HAP-1 (cell line): ENCODE data around the gene CSF1R.

ENCODE experiments used
- DNase-seq, 2 experiments: peaks; one replicate each; pipeline ENCODE4 v3.0.0-alpha.2; 2016 to 2020; ENCODE audit warnings: low spot score in 2 of 2
- H3K27me3 ChIP-seq: fragments of 250-450 bp; sonication (Bioruptor Pico); 2 replicates; pipeline ENCODE4 v1.5.1; 2020; ENCODE audit warnings: low read depth, mild to moderate bottlenecking, moderate library complexity
- H3K36me3 ChIP-seq: fragments of 250-450 bp; sonication (Bioruptor Pico); replicated peaks from 2 replicates; pipeline ENCODE4 v1.5.1; 2020; ENCODE audit warnings: mild to moderate bottlenecking
- H3K4me1 ChIP-seq: fragments of 250-450 bp; sonication (Bioruptor Pico); 2 replicates; pipeline ENCODE4 v1.5.1; 2020; ENCODE audit warnings: mild to moderate bottlenecking
- H3K4me3 ChIP-seq: fragments of 250-450 bp; sonication (Bioruptor Pico); 2 replicates; pipeline ENCODE4 v1.5.1; 2020; ENCODE audit warnings: mild to moderate bottlenecking, moderate library complexity
- H3K9me3 ChIP-seq: fragments of 250-450 bp; sonication (Bioruptor Pico); 2 replicates; pipeline ENCODE4 v1.5.1; 2020; ENCODE audit warnings: mild to moderate bottlenecking, moderate library complexity
- in situ Hi-C: fragments of 300-500 bp; cut with MboI; formaldehyde crosslinking; loops from 3 replicates; pipeline ENCODE4 v1.14.3; 2020; ENCODE audit warnings: low sequenced_read_pairs, inconsistent platforms, mixed read lengths

CSF1R gene

GRCh38 chr5:150116667-150117400, 30.5 kb upstream of the CSF1R start:
- Histone ChIP-seq H3K36me3 (no peaks in the 10 kb centered on the region), H3K4me1 (peaks cover 11% of the 10 kb centered on the region), H3K4me3 (no peak overlapping the region), H3K9me3 (no peaks in the 10 kb centered on the region), H3K27me3 (no peaks in the 10 kb centered on the region)
- in situ Hi-C loops: no loop called here
- DNase-seq: peak in 1 of 2 experiments; percentile 12

- no peak for DNase-seq
- Histone ChIP-seq H3K4me1 (peaks cover 12% of the 10 kb centered on the region), H3K4me3 (no peak overlapping the region), H3K36me3 (no peaks in the 10 kb centered on the region), H3K9me3 (no peaks in the 10 kb centered on the region), H3K27me3 (no peaks in the 10 kb centered on the region)
- in situ Hi-C loops: no loop called here
These were observed 28.5 kb upstream of the CSF1R start for GRCh38 chr5:150114773-150115408.

GRCh38 chr5:150114102-150114641, 27.8 kb upstream of the CSF1R start:
- DNase-seq: peak in 1 of 2 experiments; percentile 11
- H3K9me3 ChIP-seq: no peaks in the 10 kb centered on the region
- in situ Hi-C loops: no loop called here
- no peak overlapping the region for H3K4me3 ChIP-seq
- H3K4me1 ChIP-seq: peaks cover 12% of the 10 kb centered on the region
- H3K27me3 ChIP-seq: no peaks in the 10 kb centered on the region
- H3K36me3 ChIP-seq: no peaks in the 10 kb centered on the region

- in situ Hi-C loops: no loop called here
- Histone ChIP-seq H3K4me1 (peaks cover 12% of the 10 kb centered on the region), H3K27me3 (no peaks in the 10 kb centered on the region), H3K9me3 (no peaks in the 10 kb centered on the region), H3K4me3 (no peak overlapping the region), H3K36me3 (no peaks in the 10 kb centered on the region)
- no peak for DNase-seq
These were observed 26.8 kb upstream of the CSF1R start for GRCh38 chr5:150113047-150113744.

GRCh38 chr5:150112201-150113046, 26.1 kb upstream of the CSF1R start:
- H3K27me3 ChIP-seq: no peaks in the 10 kb centered on the region
- H3K4me1 ChIP-seq: peaks cover 12% of the 10 kb centered on the region
- no peak overlapping the region for H3K4me3 ChIP-seq
- in situ Hi-C loops: no loop called here
- no peaks in the 10 kb centered on the region for H3K9me3 ChIP-seq
- DNase-seq: peak; percentile 76 to 84
- no peaks in the 10 kb centered on the region for H3K36me3 ChIP-seq

- no peaks in the 10 kb centered on the region for H3K27me3 ChIP-seq
- in situ Hi-C loops: no loop called here
- peaks cover 12% of the 10 kb centered on the region for H3K4me1 ChIP-seq
These were observed 24.8 kb upstream of the CSF1R start for GRCh38 chr5:150111122-150111521.

GRCh38 chr5:150109921-150110320, 23.6 kb upstream of the CSF1R start:
- H3K36me3 ChIP-seq: no peaks in the 10 kb centered on the region
- no peaks in the 10 kb centered on the region for H3K9me3 ChIP-seq
- DNase-seq: no peak
- no peak overlapping the region for H3K4me3 ChIP-seq
- in situ Hi-C loops: no loop called here
- peaks cover 12% of the 10 kb centered on the region for H3K4me1 ChIP-seq
- H3K27me3 ChIP-seq: no peaks in the 10 kb centered on the region

More at GRCh38 chr5:150111122-150111521, 24.8 kb upstream of the CSF1R start:
- Histone ChIP-seq H3K9me3 (no peaks in the 10 kb centered on the region), H3K4me3 (no peak overlapping the region), H3K36me3 (no peaks in the 10 kb centered on the region)
- no peak for DNase-seq

GRCh38 chr5:150108711-150109514, 22.6 kb upstream of the CSF1R start:
- no peaks in the 10 kb centered on the region for H3K27me3 ChIP-seq
- no peaks in the 10 kb centered on the region for H3K36me3 ChIP-seq
- H3K4me1 ChIP-seq: peaks cover 12% of the 10 kb centered on the region
- in situ Hi-C loops: no loop called here
- H3K9me3 ChIP-seq: no peaks in the 10 kb centered on the region
- H3K4me3 ChIP-seq: no peak overlapping the region
- no peak for DNase-seq

- Histone ChIP-seq H3K27me3 (no peaks in the 10 kb centered on the region), H3K4me3 (no peak overlapping the region), H3K9me3 (no peaks in the 10 kb centered on the region), H3K4me1 (peaks cover 11% of the 10 kb centered on the region), H3K36me3 (no peaks in the 10 kb centered on the region)
- no peak for DNase-seq
- in situ Hi-C loops: no loop called here
These were observed 21.6 kb upstream of the CSF1R start for GRCh38 chr5:150107909-150108447.

GRCh38 chr5:150106674-150107426, 20.5 kb upstream of the CSF1R start:
- in situ Hi-C loops: no loop called here
- H3K9me3 ChIP-seq: no peaks in the 10 kb centered on the region
- no peaks in the 10 kb centered on the region for H3K36me3 ChIP-seq
- no peak for DNase-seq
- no peaks in the 10 kb centered on the region for H3K27me3 ChIP-seq
- H3K4me1 ChIP-seq: peaks cover 1% of the 10 kb centered on the region; the same call in 1 of the 2 replicates
- no peak overlapping the region for H3K4me3 ChIP-seq

GRCh38 chr5:150105928-150106615, 19.7 kb upstream of the CSF1R start:
- in situ Hi-C loops: no loop called here
- no peaks in the 10 kb centered on the region for H3K36me3 ChIP-seq
- H3K4me1 ChIP-seq: no peaks in the 10 kb centered on the region
- H3K9me3 ChIP-seq: no peaks in the 10 kb centered on the region
- H3K4me3 ChIP-seq: no peak overlapping the region
- DNase-seq: no peak
- H3K27me3 ChIP-seq: no peaks in the 10 kb centered on the region

- Histone ChIP-seq H3K36me3 (no peaks in the 10 kb centered on the region), H3K4me1 (no peaks in the 10 kb centered on the region), H3K4me3 (no peak overlapping the region), H3K27me3 (no peaks in the 10 kb centered on the region), H3K9me3 (no peaks in the 10 kb centered on the region)
- no peak for DNase-seq
- in situ Hi-C loops: no loop called here
These were observed 18.2 kb upstream of the CSF1R start for GRCh38 chr5:150104550-150104870.
